PC-9 (cell line): ENCODE data around the gene ABHD17A.

ENCODE experiments used
- CTCF ChIP-seq: fragments of 200-600 bp; sonication (generic); conservative IDR thresholded peaks from 2 replicates; pipeline ENCODE4 v1.6.1; 2017; ENCODE audit warnings: mixed run types, antibody characterized with exemption, mild to moderate bottlenecking, moderate library complexity
- EZH2 ChIP-seq: fragments of 200-600 bp; sonication (generic); IDR thresholded peaks from 2 replicates; pipeline ENCODE4 v1.8.0; 2017; ENCODE audit warnings: antibody characterized with exemption, low read depth

- TF ChIP-seq CTCF (no peak), EZH2 (no peak)
These were observed 37.5 kb downstream of the ABHD17A start for GRCh38 chr19:1847684-1848398.
